Prostate gland (tissue), 2 donors: ENCODE measurements around the gene ATF6B.

Source experiments
- POLR2A ChIP-seq: fragments of 450-650 bp; IDR thresholded peaks from one replicate; pipeline ENCODE4 v1.6.1; 2016; ENCODE audit warnings: antibody characterized with exemption, mild to moderate bottlenecking
- TF ChIP-seq, protein P1 (sequence below), 4 experiments: fragments of 200-600 bp in 2 of 4; fragments of 450-650 bp in 2 of 4; sonication (generic) in 2 of 4; IDR thresholded peaks; 1 replicate in 3 of 4; 2 replicates in 1 of 4; pipeline ENCODE4 v1.5.1; 2016 to 2019; ENCODE audit warnings: antibody characterized with exemption in 4 of 4, mild to moderate bottlenecking in 2 of 4, moderate library complexity in 2 of 4

DNA sequence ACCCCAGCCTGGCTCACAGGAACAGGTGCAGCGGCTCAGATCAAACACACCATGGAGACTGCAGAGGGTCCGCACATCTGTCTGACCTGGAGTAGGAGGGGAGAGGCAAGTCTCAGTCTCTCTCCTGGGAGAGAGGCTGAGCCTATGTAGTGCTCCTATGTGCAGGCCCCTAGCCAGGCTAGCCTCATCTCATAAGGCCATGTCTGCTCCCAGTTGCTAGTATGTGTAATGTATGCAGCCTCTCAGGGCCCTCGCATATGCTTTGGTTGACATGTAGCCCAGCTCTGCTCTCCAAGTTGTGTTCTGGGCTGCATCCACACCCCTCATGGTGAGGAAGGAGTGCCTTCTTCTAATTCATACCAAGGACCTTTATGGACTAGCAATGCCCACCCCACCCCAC lies 30.7 kb downstream of the ATF6B start:
- TF ChIP-seq, protein P1, sequence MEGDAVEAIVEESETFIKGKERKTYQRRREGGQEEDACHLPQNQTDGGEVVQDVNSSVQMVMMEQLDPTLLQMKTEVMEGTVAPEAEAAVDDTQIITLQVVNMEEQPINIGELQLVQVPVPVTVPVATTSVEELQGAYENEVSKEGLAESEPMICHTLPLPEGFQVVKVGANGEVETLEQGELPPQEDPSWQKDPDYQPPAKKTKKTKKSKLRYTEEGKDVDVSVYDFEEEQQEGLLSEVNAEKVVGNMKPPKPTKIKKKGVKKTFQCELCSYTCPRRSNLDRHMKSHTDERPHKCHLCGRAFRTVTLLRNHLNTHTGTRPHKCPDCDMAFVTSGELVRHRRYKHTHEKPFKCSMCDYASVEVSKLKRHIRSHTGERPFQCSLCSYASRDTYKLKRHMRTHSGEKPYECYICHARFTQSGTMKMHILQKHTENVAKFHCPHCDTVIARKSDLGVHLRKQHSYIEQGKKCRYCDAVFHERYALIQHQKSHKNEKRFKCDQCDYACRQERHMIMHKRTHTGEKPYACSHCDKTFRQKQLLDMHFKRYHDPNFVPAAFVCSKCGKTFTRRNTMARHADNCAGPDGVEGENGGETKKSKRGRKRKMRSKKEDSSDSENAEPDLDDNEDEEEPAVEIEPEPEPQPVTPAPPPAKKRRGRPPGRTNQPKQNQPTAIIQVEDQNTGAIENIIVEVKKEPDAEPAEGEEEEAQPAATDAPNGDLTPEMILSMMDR (IDR thresholded peaks at IDR 0.05): no peak
- TF ChIP-seq POLR2A: no peak
